ENCODE results near the gene KDM2B.
"Not testable (repeated sequence)": the region's sequence is repeated elsewhere in the genome, so short reads cannot be mapped to it uniquely, and the experiment has no call there.

KDM2B gene

DNA sequence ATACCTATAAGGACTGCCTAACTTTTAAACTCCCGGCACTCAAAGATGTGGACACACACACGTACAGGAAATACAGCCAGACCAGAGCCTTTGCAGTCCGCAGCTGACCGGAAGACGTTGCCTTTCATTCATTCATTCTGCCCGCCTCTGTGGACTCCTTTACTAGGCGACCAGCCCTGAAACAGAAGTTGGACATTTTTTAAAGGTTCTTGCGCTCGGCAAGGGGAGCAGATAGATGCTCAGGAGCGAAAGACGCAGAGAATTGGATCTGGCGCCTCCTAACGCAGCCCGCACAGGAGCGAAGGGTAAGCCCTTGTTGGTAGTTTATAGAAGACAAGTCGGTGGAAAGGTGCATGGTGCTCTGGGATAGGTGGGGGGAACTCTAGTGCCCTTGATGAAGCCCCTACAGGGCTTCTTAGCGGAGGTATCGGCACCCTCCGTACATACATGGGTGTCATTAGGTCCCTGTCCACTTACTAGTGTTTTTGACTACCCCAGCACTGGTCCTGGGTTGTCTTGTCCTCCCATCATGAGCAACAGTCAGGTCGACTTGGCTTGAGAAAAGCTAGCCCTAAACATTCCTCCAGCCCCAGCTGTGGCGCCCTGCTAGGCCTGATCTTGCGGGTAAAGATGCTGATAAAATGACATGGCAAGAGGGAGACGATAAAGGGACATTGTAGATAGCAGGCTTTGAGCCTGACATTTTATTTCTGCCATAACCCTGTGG is at the start of gene KDM2B:
TSS of gene KDM2B (minus strand) at position 65 of the 727 bp plus-strand sequence. CDS start 112 bp downstream, outside the sequence.
- peak; percentile 8 for DNase-seq

DNA sequence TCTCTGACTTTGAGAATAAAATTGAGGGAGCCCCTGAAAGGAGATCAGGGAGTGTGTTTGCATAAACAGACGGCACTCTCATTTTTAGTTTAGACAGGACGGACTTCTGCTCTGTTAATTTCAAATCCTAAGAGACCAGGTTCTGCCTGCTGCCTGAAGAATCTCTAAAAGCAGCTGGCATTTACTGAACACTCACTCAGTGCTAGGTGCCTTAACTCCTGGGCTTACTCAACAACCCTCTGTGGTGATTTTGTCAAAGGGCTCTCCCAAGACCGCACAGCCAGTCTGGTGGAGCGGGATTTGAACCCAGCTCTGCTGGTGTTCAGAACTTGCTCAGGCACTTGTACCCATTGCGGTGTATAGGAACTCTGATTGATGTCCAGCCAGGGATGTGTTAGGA is 47.7 kb upstream of the KDM2B start:
- DNase-seq: no peak

DNA sequence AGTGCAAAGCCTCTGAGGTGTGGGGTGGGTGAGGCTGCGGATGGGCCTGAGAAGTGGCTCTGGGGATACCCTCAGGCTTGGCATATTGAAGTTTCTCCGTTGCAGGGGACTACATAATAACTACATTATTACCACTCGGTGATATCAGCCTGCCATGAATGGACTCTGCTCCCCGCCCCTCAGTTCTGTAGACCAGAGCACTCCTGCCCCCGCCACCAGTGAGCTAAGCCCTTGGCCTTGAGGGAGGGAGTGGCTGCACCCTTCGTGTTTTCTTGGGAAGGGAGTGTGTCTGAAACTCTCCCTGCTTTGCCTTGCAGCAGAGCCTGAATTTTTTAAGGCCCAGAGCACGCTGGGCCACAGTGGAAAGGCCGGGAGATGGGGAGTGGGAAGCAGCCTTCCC is 47.2 kb upstream of the KDM2B start:
- no peak for DNase-seq

DNA sequence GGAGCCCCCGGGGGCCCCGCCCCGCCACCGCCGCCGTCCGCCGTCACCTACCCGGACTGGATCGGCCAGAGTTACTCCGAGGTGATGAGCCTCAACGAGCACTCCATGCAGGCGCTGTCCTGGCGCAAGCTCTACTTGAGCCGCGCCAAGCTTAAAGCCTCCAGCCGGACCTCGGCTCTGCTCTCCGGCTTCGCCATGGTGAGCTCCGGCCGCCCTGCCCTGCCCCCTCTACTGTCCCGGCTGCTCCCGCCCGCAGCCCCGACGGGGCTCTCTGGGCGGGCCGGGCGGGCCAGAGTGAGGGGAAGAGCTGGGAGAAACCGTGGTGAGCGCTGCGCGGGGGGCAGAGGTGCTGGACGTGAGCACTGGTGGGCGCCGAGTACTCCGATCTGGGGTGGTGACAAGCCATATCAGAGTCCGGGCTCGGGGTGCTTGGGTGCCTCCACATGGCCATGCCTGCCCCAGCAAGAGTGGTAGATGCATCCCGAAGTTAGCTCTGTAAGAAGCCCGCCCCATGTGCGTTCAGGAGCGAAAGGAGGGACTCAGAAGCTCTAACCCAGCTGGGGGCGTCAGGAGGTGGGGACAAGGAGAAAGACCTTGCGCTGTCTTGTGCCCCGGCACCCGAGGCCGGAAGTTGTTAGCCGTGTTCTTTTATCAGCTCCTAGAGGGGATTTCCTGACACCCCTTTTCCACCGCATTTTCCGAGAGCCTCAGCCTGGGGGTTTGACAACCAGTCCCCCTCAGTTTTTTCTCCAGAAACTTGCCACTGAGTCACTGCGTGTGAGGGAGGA is 46.2 kb upstream of the KDM2B start:
- peak; percentile 6 for DNase-seq

DNA sequence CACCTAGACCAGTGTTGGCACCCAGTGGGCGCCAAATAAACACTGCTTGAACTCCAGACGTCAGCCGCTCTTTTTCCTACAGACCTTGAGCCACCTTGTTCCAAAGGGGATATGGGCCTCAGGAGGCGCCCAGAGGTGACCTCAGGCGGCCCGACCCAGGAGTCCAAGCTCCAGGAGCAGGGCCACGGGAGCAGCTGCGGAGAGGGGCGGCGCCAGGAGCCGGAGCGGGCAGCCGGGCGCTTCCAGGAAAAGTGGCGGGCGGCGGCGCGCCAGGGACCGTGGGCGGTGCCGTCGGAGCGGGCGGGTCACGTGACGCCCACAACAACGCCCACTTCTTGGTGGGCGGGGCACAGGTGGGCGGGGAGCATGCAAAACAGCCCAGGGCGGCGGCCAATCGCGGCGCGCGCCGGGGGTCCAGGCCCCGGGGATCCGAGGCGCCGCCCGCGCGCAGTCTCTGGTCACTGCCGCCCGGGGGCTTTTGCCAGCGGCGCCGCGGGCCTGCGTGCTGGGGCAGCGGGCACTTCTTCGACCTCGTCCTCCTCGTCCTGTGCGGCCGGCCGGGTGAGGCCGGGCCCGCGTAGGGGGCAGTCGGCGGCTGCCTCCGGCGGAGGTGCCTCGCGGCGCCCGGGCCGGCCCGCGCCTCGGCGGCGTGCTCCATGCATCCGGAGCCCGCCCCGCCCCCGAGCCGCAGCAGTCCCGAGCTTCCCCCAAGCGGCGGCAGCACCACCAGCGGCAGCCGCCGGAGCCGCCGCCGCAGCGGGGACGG is 45.4 kb upstream of the KDM2B start, which contains the start of gene ORAI1:
TSS of gene ORAI1 (plus strand) at position 444 of the 766 bp plus-strand sequence.
- DNase-seq: peak; percentile 93

DNA sequence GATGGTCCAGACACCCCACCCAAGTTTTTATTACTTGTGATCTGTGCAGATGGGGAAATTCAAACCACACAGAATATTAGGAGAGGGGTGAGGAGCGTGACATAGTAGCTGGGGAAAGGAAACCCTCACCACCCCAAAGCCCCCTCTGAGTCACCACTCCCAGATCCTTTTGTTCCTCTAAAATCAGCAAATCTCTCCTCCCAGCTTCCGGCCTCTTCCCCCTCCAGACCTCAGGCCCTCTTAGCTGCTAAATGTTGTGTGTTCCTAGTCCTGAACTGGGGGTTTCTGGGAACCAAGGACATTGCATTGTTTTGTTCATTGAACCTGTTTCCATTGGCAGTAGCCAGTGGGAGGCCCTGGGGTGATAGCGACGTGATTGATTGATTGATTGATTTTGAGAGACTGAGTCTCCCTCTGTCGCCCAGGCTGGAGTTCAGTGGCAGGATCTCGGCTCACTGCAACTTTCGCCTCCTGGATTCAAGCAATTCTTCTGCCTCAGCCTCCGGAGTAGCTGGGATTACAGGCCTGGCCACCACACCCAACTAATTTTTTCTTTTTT is 39.6 kb upstream of the KDM2B start:
- DNase-seq: no peak

DNA sequence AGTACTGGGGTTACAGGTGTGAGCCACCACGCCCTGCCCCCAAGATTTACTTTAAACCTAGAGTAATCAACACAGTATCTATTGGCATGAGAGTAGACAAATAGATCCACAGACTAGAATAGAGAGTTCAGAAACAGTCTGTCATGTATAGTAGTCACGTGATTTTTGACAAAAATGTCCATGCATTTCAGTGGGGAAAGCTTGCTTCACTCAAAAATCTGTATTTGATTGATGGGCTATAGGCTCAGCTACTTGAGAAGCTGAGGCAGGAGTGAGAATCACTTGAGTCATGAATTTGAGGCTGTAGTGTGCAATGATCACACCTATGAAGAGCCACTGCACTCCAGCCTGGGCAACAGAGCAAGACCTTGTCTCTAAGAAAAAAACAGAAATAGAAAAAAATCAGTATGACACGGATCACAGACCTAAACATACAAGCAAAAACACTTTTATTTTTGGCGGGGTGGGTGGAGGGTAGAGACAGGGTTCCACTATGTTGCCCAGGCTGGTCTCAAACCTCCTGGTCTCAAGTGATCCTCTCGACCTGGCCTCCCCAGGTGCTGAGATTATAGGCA is 37.9 kb upstream of the KDM2B start:
- no peak for DNase-seq

DNA sequence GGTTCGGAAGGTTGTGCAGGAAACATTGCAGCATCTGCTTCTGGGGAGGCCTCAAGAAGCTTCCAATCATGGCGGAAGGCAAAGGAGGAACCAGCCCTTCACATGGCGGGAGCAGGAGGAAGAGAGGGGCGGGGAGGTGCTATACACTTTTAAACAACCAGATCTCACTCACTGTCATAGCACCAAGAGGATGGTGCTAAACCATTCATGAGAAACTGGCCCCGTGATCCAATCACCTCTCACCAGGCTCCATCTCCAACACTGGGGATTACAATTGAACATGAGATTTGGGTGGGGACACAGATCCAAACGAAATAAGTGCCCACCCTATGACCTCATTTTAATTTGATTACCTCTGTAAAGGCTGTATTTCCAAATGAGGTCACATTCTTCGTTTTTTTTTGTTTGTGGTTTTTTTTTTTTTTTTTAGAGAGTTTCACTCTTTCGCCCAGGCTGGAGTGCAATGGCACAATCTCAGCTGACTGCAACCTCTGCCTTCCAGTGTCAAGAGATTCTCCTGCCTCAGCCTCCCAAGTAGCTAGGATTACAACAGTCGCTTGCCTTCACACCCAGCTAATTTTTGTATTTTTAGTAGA is 34.1 kb upstream of the KDM2B start:
- DNase-seq: no peak

DNA sequence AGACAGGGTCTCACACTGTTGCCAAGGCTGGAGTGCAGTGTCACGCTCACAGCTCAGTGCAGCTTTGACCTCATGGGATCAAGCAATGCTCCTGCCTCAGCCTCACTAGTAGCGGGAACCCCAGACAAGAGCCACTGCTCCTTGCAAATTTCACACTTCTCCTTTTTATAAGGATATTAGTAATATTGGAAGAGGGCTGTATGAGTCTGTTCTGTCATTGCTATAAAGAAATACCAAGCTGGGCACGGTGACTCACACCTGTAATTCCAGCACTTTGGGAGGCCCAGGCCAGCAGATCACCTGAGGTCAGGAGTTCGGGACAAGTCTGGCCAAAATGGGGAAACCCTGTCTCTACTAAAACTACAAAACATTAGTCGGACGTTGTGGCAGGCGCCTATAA is 32.6 kb upstream of the KDM2B start:
- no peak for DNase-seq

DNA sequence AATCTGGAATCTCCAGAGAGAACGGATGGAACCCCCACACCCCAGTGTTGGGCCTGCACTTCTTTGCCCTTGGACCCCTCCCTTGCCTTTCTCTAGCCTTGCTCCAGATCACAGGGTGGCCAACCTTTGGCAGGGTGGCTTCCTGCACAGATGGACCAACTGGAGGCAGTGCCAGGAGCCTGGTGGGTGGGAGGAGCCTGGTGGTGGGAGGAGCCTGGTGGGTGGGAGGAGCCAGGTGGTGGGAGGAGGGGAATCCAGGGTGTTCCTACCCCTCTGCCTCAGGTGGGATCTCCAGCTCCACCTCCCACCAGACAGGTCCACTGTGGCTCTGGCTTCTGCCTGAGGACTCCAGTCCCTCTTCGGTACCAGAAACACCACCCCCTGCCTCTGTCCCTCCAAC is 30.5 kb upstream of the KDM2B start:
- DNase-seq: no peak

DNA sequence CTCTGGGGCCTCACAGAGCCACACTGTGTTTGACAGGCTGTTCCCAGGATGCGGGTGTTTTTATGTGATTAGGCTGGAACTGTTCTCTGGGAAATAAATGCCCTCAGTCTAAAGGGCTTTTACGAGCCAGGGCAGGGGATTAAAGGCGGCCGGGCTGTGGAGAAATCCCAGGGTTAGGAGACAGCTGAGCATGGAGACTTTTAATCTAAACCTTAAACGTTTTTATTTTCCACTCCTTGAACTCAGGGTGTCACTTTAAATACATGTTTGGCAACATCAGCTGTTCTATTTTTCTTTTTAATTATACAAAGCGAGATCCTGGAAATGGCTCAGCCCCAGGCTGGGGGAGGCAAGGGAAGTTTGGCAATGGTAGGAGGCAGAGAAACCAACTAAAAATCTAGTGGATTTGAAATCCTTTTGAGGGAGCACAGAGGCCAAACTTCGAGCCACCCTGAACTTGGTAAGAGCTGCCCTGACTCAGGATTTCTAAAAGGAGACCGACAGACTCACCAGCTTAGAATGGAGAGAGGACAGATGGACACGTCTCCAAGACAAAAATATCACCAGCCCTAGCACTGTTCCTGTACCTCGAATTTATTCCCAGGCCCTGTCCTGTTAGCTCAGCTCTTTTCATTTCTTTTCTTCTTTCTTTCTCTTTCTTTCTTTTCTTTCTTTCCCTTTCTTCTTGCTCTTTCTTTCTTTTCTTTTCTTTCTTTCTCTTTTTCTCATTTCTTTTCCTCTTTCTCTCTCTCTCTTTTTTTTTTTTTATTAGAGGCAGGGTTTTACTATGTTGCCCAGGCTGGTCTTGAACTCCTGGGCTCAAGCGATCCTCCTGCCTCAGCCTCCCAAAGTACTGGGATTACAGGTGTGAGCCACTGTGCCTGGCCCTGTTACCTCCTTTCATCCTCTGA is 29.7 kb upstream of the KDM2B start:
- DNase-seq: no peak

DNA sequence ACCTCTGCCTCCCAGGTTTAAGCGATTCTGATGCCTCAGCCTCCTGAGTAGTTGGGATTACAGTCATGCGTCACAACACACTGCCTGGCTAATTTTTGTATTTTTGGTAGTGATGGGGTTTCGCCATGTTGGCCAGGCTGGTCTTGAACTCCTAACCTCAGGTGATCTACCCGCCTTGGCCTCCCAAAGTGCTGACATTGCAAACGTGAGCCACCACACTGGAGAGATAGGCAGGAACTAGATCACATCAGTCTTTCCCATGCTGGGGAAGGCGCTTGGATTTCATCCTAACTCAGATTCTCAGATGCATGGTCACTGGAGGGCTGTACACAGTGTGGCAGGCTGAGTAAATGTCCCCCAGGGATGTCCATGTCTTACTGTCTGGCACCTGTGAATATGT is 27.5 kb upstream of the KDM2B start:
- DNase-seq: no peak

DNA sequence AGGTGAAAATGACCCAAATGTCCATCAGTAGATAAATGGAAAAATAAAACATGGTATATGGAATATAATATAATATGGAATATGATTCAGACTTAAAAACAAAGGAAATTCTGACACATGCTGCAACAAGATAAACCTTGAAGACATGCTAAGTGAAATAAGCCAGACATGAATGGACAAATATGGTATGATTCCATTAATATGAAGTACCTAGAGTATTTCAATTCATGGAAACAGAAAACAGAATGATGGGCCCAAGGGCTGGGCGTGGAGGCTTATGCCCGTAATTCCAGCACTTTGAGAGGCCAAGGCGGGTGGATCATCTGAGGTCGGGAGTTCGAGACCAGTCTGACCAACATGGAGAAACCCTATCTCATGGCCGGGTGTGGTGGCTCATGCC is 22.8 kb upstream of the KDM2B start:
- no peak for DNase-seq

DNA sequence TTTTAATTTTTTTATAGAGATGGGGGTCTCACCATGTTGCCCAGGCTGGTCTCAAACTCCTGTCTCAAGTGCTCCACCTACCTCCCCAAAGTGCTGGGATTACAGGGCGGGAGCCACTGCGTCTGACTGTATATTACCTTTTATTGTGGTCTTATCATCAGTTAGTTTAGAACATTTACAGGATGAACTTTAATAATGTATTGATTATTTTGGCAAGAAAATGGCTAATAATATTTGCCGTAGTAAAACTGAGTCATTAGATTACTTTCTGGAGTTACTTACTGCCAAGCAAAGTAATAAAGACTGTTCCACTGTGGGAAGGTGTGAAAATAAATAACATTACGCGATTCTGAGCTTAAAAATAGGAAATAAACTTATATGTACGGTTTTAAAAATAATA is 21.9 kb upstream of the KDM2B start:
- no peak for DNase-seq

DNA sequence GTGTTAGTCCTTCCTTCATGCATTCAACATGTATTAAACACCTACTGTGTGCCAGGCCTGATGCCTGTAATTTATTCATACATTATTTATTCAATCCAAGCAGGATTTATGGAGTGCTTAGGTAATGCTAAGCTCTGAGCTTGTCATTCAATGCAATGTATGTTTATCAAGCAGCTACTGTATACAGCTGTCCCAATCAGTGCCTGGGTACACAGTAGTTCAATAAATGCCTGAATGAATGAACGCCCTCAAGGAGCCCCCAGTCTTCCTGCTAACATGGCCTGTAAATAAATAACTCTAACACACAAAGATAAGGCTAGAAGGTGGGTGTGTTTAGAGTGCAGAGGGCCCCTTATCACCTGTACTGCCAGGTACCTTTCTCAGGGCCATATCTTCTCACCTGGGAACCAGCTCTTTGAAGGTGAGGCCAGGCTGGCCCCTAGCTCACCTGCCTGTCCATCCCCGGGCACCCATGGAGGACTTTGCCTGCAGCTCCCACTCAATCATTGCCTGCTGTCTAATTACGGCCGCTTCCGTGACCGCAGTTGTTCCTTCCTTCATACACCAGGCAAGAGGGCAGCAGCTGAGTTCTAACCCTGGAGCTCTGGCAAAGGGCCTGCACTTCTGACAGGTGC is 20.0 kb upstream of the KDM2B start:
- DNase-seq: no peak

DNA sequence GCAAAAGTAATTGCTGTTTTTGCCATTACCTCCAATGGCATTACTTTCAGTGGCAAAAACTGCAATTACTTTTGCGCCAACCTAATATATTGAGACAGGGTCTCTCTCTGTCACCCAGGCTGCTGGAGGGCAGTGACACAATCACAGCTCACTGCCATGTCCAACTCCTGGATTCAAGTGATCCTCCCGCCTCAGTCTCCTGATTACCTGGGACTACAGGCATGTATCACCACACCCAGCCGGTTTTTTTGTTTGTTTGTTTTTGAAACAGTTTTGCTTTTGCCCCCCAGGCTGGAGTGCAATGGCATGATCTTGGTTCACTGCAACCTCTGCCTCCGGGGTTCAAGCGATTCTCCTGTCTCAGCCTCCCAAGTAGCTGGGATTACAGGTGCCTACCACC is 15.7 kb upstream of the KDM2B start:
- DNase-seq: no peak

DNA sequence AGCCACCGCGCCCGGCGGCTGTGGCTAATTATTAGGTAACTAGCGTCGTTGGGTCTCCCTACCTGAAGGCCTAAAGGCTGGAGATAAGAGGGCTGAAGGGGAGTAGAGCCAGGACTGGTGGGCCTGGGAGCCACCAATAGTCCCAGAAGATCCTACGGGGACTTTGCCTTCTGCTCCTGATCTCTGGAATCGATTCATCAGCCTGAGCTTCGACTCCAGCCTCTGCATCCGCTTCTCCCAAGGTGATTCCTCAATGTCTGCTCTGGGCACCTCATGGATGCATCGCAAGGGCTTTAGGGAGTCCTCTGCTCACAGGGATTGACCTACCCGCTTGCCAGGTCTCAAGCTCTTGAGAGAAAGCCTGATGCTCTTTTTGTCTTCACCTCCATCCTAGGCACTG is 14.7 kb upstream of the KDM2B start:
- no peak for DNase-seq

DNA sequence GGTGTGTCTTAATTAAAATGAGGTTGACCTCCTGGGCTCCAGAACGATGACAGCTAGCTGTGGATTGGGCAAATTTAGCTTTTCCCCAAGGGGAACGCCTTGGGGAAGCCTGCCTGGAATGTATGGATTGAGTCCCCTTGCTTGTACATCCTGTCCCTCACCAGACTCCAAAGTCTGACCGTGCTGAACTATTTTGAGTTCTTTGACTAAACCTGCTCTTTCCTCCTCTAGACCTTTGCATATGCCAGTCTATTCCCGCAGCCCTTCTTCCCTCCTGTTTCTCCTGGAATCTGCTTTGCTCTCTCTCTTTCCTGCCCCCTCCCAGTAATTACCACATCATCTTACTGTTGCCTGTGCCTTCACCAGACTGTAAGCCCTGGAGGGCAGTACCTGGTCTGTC is 11.5 kb upstream of the KDM2B start:
- DNase-seq: no peak

DNA sequence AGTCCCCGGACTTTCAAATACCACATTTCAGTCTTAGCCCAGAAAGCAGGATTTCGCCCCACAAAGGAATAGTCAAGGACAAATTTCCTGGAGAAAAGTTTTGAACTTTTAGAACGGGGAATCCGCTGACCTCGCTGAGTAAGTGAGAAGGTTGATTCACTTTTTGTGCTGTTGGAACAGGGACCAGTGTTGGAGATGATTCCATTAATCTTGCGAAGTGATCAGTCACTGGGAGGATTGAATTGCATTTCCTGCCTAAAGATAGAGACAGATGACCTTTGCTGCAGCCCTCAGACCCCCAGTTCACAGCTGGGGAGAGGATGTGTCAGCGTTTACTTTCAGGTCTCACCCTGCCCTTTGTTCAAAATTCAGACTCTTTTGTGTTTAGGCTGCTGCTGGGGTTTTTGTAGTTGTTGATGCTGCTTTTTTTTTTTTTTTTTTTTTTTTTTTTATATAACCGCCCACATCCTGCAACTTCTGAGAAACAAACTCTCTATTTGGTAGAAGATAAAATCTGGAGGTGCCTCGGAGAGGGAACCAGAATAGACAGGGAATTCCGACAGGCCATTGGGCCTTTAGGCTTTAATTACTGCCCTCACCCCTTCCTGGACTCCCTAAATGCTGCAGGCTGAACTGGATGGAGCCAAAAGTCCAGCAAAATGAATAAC is 9.8 kb upstream of the KDM2B start:
- no peak for DNase-seq

DNA sequence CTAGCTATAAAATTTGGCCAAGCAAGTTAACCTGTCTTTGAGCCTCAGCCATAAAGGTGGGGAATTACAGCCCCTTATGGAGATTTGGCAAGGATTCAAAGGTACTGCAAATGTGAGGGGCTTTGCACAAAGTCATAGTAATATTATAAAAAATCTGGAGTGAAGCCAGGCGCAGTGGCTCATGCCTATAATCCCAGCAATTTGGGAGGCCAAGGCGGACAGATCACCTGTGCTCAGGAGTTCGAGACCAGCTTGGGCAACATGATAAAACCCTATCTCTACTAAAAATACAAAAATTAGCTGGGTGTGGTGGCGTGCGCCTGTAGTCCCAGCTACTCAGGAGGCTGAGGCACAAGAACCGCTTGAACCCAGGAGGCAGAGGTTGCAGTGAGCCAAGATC is 4.1 kb upstream of the KDM2B start:
- not testable (repeated sequence) for DNase-seq

DNA sequence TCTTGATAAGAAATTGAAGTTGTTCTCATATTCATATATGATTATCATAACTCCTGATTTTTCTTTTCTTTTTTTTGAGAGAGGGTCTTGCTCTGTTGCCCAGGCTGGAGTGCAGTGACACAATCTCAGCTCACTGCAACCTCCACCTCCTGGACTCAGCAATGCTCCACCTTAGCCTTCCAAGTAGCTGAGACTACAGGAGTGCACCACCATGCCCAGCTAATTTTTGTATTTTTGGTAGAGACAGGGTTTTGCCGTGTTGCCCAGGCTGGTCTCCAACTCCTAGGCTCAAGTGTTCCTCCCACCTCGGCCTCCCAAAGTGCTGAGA is 2.5 kb upstream of the KDM2B start:
- DNase-seq: not testable (repeated sequence)

All from NCI-H1436 (cell line).